T-helper 2 cell (primary cell): ENCODE measurements around the gene SEZ6L.

Experiments
- DNase-seq, 5 experiments: peaks; one replicate each; pipeline versions ENCODE4 v3.0.0 to v3.0.0-alpha.2; 2012 to 2022

The SEZ6L gene

DNA sequence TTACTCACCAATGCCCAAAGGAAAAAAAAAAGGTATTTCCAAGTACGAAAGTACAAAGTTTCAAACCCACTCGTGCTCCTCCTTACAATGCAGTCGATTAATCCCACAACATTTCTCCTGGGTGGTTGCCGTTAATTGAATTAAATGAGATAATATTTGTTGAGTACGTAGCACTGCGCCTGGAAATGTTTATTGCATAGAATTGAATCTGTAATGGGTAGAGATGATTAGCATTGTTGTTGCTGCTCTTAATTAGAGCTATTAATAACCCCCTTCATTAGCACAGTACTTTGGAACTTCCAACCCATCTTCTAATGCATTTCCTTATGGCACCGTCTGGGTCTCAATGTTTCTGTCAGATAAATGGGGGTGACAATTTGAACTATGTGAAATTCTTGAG is 77.3 kb downstream of the SEZ6L start:
- DNase-seq: no peak

DNA sequence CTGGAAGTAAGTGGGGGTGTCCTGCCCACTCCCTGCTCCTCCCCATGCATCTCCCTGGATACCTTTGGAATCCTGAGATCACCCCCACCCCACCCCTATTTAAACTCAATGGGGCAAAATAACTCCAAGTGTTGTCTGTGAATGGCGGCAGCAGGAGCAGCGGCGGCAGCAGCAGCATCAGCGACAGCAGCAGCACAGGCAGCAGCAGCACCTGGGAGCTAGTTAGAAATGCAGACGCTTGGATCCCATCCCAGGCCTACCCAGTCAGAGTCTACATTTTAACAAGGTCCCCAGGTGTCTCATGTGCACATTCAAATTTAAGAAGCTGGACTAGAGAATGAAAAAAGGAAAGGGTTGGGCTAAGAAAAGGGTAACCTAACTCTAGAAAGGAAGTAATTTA is 82.6 kb downstream of the SEZ6L start:
- DNase-seq: no peak

DNA sequence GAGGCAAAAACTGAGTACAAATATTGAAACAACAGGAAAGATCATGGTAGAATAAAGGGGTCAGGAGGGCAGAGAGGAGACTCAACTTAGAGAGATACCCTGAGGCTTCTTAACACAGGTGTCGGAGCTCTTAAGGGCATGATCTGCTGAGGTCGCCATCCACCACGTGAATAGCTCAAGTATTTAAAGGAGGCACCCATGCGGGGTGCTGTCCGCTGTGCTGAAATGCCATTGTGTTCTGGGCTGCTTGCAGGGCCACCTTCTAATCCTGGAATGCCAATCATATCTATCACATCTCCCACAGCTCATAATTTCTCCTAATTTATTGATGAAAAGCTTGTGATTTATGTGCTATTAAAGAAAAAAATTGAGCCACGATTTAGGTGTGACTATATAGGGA is 90.2 kb downstream of the SEZ6L start:
- DNase-seq: peak in 1 of 5 experiments; percentile 39

DNA sequence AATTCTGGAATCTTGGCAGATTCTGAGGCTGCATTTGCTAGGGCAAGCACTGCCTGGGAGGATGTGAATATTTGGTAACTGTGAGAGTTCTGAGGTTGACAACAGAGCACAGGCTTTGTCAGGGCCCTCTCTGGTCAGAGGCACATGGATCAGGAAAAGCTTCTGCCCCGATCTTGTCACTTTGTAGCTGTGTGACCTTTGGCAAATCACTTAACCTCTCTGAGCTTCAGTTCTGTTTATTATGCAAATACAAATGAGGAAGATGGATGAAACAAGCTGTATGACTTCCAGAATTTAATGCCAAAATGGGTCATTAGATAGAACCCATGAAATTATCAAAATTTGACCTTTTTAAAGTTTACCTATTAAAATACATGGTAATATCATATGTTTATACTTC is 94.9 kb downstream of the SEZ6L start:
- DNase-seq: no peak

DNA sequence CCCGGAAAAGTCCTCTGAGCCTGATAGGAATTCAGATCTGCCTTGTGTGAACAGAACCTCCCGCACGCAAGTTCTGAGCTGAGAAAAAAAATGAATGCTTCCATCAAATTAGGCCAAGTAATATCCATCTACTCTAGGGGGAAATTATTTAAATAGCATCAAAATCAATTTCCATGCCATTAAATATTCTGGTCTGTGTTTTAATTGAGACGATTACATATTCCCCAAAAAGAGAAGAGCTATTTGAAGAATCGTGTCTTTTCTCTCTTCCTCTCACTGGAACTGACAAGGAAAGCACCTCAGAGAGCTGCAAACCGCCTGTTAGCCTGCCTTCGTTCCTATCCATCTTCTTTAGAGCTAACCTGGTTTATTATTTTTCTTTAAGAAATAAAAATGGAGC is 96.0 kb downstream of the SEZ6L start:
- DNase-seq: no peak

DNA sequence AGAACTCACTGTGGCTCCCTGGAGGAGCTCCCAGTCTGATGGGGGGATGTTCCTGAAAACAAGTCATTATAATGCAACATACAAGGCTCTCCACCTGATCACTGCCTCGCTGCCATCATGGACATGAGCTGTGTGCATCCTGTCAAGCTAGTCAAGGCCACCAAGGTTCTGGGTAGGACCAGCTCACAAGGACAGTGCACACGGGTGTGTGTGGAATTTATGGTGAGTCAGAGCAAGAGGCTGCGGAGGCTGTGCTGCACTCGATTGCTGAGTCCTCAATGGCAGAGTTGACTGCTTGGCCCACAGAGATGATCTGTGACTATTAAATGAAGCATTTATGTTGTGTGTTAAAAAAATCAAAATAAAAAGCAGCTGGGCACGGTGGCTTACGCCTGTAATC is 96.6 kb downstream of the SEZ6L start:
- no peak for DNase-seq

DNA sequence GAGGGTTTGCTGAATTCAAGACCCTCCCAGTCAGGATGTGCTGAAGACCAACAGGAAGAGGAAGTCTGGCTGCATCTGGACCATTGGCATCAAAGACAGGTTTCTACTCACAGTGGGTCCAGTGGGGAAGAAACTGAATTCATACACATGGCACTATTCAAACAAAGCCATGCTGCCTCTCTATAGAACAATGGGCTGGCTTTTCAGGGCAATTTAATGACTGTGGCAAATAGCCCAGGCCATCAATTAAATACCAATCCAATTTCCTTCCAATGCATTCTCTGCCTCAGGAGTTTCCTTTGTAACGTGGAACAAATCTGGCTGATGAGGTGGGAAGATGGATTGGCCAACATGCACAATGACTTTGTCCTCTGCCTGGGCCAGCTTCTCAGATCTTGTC is 98.6 kb downstream of the SEZ6L start:
- DNase-seq: no peak

DNA sequence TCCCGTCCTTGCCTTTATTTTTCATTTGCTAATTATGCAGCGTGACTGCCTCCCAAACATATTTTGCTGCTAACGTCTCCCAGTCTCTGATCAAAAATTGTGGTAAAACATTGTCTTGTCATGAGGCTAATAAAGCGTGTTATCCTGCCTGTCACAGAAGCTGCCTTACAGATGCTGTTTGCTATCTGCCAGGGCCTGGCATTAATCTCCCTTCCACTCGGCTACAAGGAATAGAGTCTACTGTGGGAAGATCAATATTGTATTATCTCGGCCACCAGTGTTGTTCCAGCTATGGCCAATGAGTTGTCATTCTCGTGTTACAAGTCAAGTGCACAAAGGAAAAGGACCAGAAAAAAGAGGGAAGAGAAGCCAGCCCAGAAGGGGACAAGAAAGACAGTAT is 100.3 kb downstream of the SEZ6L start:
- no peak for DNase-seq

DNA sequence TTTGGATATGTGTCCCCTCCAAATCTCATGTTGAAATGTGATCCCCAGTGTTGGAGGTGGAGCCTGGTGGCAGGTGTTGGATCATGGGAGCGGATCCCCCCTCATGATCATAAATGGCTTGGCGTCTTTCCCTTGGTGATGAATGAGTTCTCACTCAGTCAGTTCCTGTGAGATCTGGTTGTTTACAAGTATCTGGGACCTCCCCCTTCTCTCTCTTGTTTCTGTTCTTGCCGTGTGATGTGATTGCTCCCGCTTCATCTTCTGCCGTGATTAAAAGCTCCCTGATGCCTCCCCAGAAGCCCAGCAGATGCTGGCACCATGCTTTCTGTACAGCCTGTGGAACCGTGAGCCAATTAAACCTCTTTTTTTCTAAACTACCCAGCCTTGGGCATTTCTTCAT is 102.2 kb downstream of the SEZ6L start:
- no peak for DNase-seq

DNA sequence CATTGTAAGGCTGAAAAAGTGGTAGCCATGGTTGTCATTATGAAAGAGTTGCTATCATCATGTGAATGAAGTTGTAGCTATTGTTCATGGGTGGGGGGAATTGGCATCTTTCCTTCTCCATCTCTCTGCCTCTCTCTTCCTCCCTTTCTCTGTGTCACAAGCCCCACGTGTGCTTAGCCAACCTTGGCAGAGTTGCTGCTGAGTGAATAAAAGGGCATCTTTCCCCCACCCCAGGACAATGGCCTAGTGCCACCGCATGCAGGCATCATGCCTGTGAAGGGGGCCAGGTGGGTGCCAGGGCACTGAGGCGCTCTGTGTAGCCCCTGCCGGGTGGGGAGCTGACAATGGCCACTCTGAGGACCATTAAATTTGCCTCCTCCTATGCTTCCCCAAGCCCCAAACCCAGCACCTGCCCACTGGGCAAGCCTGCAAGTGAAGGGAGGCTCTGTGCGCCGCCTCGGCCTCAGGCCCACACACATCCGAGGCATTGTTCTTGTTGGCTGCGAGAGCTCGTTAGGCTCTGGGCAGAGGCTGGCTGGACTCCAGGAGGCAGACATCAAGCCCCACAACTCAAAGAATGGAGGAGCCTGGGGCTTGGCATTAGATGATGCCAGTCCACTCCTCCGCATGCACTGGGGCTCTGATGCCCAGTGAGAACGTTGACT is 103.9 kb downstream of the SEZ6L start:
- DNase-seq: no peak

DNA sequence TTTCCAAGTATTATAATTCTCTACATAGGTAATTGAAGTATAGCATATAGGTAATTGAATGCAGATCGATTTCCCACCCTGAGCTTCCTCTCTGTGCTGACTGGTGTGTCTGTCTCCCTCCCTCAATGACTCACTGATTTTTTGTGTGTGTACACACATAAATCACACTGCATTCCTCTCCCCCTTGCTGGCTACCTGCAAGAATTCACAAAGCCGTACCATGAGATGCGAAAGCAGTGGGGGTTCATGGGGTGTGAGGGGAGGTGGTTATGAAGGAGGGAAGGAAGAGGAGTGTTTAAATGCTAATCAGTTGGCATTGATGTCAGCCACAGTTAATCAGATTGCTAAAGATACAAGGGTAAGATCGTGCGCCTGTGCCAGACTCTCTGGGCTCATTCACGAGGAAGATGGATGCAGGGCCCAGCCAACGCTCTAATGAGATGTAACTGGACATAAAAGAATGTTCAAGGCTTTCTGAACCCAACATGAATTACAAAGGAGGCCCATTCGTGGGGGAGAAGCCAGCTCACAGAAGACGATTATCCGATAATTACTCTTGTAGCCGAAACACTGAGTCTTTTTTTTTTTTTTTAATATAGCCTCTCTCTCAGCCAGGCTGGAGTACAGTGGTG is 107.4 kb downstream of the SEZ6L start:
- no peak for DNase-seq

DNA sequence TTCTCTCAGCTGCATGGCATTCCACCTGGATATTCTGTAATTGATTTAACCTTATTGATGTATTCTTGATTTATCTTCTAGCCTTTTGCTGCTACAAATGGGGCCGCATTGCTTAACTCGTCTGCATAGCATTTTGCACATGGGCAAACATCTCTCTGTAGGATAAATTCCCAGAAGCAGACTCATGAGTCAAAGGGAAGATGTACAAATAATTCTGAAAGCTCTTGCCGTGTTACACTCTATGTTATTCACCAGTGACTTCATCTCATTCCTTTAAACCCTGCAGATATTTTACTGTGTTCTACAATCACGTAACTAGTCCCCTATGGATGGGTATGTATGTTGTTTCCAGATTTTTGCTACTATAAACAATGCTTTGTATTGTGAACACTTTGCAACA is 112.7 kb downstream of the SEZ6L start:
- DNase-seq: no peak

DNA sequence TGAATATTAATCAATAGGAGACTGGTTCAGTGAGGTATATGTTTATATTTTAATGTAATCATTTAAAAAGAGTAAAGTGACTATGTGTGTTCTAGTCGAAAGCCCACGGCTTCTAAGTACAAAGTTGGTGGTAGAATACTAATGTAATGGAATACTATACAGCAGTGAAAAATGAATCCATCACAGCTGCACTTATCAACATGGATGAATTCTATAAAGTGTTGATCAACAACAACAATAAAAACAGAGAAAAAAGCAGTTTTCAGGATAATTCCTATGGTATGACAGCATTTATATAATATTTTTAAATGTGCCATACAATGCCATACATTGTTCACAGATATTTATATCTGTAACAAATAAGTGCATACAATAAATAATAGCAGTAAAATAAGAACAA is 114.1 kb downstream of the SEZ6L start:
- no peak for DNase-seq

DNA sequence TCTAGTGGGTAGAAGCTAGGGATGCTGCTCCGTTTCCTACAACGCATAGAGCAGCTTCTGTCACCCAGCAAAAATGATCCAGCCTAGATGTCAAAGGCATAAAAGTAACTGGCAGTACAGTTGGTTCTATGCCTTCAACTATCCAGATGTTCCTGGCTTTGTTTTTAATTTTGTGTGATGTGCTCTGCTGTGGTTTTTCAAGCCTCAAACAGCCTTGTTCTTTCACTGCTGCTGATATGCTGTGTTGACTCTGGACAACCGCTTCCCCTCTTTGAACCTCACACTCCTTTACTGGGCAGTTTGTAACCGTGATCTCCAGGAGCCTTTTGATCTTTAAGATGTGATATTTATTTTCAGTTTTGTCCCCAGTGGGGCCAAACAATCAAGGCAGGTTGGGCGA is 116.4 kb downstream of the SEZ6L start:
- no peak for DNase-seq

DNA sequence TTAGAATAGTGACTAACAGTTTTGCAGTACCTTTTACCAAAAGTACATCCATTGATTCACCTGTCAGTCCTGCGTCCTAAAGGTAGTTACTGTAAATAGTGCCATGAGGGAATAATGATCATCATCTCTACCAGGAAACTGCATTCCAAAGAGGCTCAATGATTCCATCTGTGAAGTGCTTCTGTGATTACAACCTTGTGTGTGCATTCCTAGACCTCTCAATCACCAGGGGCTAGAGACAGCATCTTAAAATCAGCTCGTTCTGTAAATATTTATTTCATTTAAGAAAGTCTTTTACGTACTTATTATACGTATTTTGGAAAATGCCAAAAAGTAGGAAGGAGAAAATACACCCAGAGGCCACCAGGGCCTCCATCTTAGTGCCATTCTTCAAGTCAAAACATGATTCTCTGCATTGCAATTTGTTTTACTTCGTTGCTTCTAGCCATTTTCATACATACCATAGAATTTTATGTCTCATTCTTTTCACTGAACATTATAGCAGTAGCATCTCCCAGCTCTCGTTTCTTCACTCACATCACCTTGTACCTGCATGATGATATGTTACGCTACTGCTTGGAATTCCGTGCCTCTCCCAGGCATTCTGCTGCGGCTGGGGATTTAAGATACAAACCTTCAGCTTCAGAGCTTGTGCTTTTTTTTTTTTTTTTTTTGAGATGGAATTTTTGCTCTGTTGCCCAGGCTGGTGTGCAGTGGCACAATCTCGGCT is 117.0 kb downstream of the SEZ6L start:
- no peak for DNase-seq

DNA sequence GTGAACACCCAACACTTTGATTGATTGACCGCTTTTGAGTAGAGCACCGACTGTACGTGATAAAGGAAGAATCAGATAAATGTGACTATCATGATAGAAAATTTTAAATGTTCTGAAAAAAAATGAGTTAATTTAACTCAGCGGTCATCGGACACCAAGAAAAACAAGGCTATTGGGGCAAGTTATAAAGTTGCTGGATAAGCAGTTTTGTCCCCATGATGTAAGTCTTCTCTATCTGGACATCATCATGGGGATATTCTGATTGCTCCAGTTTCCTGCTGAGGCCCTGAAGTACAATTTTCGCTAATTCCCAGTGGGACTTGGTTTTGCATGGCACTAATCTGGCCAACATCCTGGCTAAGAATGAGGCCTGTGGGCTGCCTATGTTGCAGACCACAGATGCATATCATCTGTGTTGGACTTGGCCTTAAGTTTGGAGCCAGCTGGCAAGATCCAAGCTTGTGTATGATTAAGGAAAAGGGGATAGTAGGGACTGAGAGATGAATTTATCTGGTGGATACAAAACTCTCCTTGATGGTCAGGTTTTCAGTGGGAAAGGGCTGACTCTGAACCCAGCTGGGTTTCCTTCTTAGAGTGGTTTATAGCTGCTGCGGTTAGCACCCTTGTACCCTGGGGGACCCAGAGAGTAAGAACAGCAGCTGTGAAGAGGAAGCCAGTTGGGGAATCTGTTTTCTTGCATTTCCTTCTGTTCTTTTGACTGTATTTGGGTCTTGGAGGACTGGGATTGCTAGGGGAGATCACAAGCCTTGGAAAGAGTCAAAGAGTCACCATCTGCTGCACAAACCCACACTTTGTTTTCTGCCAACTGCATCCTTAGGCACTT is 118.3 kb downstream of the SEZ6L start:
- no peak for DNase-seq

DNA sequence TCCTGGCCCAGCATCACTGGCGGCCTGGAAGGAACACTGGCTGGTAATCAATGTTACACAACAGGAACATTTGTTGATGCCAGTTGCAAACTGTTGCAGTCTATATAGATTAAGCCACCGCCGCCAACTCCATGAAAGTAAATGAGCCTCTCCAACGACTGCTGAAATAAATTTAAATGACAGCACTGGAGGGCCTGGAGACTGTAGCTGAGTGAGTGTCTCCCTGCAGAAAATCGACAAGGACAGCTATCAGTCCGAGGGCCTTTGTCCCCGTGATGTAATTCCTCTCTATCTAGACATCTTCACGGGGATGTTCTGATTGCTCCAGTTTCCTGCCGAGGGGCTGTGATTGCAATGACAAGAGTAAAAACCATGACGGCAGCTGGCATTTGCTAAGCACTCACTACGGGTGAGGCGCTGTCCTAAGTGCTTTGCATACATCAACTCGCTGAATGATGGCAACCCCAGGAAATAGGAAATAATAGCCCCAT is 120.4 kb downstream of the SEZ6L start:
- no peak for DNase-seq

DNA sequence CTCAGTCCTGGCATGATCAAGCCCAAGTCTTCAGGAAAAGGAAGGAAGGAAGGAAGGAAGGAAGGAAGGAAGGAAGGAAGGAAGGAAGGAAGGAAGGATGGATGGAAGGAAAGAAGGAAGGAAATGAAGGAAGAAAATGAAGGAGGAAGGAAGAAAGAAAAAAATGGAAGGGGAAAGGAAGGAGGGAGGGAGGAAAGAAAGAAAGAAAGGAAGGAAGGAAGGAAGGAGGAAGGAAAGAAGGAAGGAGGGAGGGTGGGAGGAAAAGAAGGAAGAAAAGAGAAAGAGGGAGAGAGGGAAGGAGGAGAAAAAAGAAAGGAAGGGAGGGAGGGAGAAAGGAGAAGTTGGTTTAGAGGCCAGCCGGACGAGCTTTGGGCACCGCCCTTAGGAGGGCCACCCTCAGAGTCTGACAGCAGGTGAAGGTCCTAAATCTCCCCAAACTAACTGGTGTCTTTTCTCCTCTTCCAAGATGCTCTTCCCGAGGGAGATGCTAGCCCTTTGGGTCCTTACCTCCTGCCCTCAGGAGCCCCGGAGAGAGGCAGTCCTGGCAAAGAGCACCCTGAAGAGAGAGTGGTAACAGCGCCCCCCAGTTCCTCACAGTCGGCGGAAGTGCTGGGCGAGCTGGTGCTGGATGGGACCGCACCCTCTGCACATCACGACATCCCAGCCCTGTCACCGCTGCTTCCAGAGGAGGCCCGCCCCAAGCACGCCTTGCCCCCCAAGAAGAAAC is 122.8 kb downstream of the SEZ6L start:
- DNase-seq: no peak

DNA sequence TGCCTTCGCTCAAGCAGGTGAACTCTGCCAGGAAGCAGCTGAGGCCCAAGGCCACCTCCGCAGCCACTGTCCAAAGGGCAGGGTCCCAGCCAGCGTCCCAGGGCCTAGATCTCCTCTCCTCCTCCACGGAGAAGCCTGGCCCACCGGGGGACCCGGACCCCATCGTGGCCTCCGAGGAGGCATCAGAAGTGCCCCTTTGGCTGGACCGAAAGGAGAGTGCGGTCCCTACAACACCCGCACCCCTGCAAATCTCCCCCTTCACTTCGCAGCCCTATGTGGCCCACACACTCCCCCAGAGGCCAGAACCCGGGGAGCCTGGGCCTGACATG is 123.4 kb downstream of the SEZ6L start:
- no peak for DNase-seq

DNA sequence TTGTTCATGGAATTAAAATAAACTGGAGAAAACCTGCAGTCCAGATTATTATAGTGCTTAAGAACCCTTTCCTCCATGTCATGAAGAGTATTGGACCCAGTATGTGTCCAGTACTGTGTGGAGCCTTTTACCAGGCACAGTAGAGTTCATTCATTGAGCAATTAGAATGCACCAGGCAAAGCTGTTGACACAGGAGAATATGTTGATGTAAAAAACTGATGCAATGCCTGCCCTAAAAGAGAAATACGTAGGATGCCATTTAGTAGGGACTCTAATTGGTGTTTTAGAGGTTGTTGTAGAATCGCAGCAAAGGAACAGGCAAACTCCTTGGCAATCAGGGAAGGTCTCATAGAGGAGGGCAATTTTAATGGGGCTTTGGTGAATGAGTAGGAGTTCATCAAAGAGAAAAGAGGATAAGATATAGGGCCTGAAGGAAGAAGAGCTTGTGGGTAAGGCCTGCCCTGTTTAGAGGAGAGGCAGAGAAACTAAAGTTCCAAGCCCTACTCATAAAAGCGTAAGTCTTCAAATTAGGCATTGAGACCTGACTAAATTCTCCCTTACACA is 126.4 kb downstream of the SEZ6L start:
- no peak for DNase-seq

DNA sequence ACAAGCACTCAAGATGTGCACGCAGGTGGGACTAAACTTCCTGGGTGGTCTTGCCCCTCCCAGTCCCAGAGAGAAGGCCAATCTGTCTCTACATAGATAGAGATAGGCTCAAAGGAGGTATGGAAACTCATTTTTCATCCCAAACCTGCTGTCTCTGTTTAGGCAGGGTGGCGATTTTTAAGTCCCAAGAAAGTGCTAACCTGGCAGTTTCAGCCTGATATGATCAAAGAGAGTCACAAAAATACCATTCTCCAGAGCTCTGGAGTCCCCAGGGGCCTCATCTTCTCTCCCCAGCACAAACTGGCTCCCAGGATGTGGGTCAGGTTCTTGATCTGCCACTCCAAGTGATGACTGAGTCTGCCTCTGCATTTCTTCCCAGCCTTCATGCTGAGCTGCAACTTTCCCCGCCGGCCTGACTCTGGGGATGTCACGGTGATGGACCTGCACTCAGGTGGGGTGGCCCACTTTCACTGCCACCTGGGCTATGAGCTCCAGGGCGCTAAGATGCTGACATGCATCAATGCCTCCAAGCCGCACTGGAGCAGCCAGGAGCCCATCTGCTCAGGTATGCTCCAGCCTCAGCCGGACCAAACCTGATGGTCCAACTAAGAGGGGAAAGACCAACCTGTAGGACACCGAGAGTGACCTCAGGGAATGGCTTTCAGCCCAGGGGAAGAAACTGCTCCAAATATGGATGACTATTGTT is 129.5 kb downstream of the SEZ6L start:
- no peak for DNase-seq

DNA sequence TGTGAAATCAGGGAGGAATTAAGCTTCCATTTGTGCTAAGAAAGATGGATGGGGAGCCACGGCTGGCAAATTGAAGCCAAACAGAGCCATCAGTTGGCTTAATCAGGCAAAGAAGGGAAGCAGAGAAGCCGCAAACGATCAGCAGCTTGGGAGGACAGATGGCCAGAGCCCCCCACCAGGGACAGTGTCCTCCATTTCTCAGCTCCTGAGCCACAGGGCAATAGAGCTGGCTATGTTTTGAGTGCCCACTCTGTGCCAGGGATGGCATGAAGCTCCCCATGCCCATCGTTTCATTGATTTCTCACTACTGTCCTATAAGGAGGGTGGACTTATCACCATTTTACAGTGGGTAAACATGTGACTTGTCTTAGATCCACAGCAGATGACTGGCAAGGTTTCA is 133.5 kb downstream of the SEZ6L start:
- DNase-seq: no peak
